ENCODE data around the gene PAQR3. TPM values are rescaled to one million over a fixed set of nuclear protein-coding genes. Genes with fewer than 3 reads are reported as not detected.
"Not testable (repeated sequence)": the region's sequence is repeated elsewhere in the genome, so short reads cannot be mapped to it uniquely, and the experiment has no call there.

Gene PAQR3
- polyA plus RNA-seq, 4 donors, result 6.9 to 13.9 (median 9.6) TPM

GRCh38 chr4:78923464-78924312 is 15.6 kb downstream of the PAQR3 start:
- DNase-seq, result peak; percentile 85 to 91
- Histone ChIP-seq H3K27ac (ENCODE audit: low read depth in 1 of 3, low read length in 2 of 3) (peak overlapping the region in 2 of 3 donors; percentile 3 to 48), H3K36me3 (ENCODE audit: control insufficient read depth in 3 of 3, insufficient read depth in 2 of 3, low read depth in 1 of 3, low read length in 3 of 3) (peaks cover 0 to 6% (median 4%) of the 10 kb centered on the region in 3 donors), H3K4me3 (ENCODE audit: low read depth in 1 of 3, low read length in 3 of 3) (no peak overlapping the region), H3K9me3 (ENCODE audit: control insufficient read depth in 2 of 2, insufficient read depth in 1 of 2, low read depth in 1 of 2, low read length in 1 of 2) (no peaks in the 10 kb centered on the region), H3K4me1 (ENCODE audit: control insufficient read depth in 3 of 3, insufficient read depth in 2 of 3, low read depth in 1 of 3, low read length in 2 of 3) (no peaks in the 10 kb centered on the region), H3K27me3 (ENCODE audit: control insufficient read depth in 3 of 3, insufficient read depth in 3 of 3, low read length in 3 of 3) (no peaks in the 10 kb centered on the region)
- FAIRE-seq, result no peak
- 17 to 53% (median 37%) methylated on average over 4 of the region's 4 CpGs for WGBS, 3 donors

- DNase-seq, result no peak
- no peak overlapping the region for H3K27ac ChIP-seq (ENCODE audit: low read depth in 1 of 3, low read length in 2 of 3)
- peaks cover 0 to 5% (median 0%) of the 10 kb centered on the region in 3 donors for H3K36me3 ChIP-seq (ENCODE audit: control insufficient read depth in 3 of 3, insufficient read depth in 2 of 3, low read depth in 1 of 3, low read length in 3 of 3)
- H3K4me1 ChIP-seq (ENCODE audit: control insufficient read depth in 3 of 3, insufficient read depth in 2 of 3, low read depth in 1 of 3, low read length in 2 of 3), result no peaks in the 10 kb centered on the region
- 91 to 99% (median 95%) methylated on average over 4 of the region's 4 CpGs for WGBS, 3 donors
- H3K9me3 ChIP-seq (ENCODE audit: control insufficient read depth in 2 of 2, insufficient read depth in 1 of 2, low read depth in 1 of 2, low read length in 1 of 2), result no peaks in the 10 kb centered on the region
- H3K4me3 ChIP-seq (ENCODE audit: low read depth in 1 of 3, low read length in 3 of 3), result no peak overlapping the region
- H3K27me3 ChIP-seq (ENCODE audit: control insufficient read depth in 3 of 3, insufficient read depth in 3 of 3, low read length in 3 of 3), result no peaks in the 10 kb centered on the region
- no peak for FAIRE-seq
These were observed 17.0 kb downstream of the PAQR3 start for GRCh38 chr4:78922207-78922606.

- peaks cover 0 to 9% (median 6%) of the 10 kb centered on the region in 3 donors for H3K36me3 ChIP-seq (ENCODE audit: control insufficient read depth in 3 of 3, insufficient read depth in 2 of 3, low read depth in 1 of 3, low read length in 3 of 3)
These were observed 28.6 kb downstream of the PAQR3 start for GRCh38 chr4:78910612-78911011.

GRCh38 chr4:78908974-78909373 is 30.3 kb downstream of the PAQR3 start:
- H3K4me1 ChIP-seq (ENCODE audit: control insufficient read depth in 3 of 3, insufficient read depth in 2 of 3, low read depth in 1 of 3, low read length in 2 of 3); H3K9me3 ChIP-seq (ENCODE audit: control insufficient read depth in 2 of 2, insufficient read depth in 1 of 2, low read depth in 1 of 2, low read length in 1 of 2); H3K27ac ChIP-seq (ENCODE audit: low read depth in 1 of 3, low read length in 2 of 3); H3K27me3 ChIP-seq (ENCODE audit: control insufficient read depth in 3 of 3, insufficient read depth in 3 of 3, low read length in 3 of 3); H3K4me3 ChIP-seq (ENCODE audit: low read depth in 1 of 3, low read length in 3 of 3); FAIRE-seq; H3K36me3 ChIP-seq (ENCODE audit: control insufficient read depth in 3 of 3, insufficient read depth in 2 of 3, low read depth in 1 of 3, low read length in 3 of 3); DNase-seq: not testable (repeated sequence)
- WGBS, 3 donors, result 96 to 97% (median 96%) methylated on average over 6 of the region's 6 CpGs

More at GRCh38 chr4:78910612-78911011, 28.6 kb downstream of the PAQR3 start:
- H3K9me3 ChIP-seq (ENCODE audit: control insufficient read depth in 2 of 2, insufficient read depth in 1 of 2, low read depth in 1 of 2, low read length in 1 of 2), result no peaks in the 10 kb centered on the region
- DNase-seq, result no peak
- WGBS, 3 donors, result 97 to 99% (median 97%) methylated on average over 2 of the region's 2 CpGs
- H3K27ac ChIP-seq (ENCODE audit: low read depth in 1 of 3, low read length in 2 of 3), result no peak overlapping the region
- H3K4me1 ChIP-seq (ENCODE audit: control insufficient read depth in 3 of 3, insufficient read depth in 2 of 3, low read depth in 1 of 3, low read length in 2 of 3), result no peaks in the 10 kb centered on the region
- H3K27me3 ChIP-seq (ENCODE audit: control insufficient read depth in 3 of 3, insufficient read depth in 3 of 3, low read length in 3 of 3), result no peaks in the 10 kb centered on the region
- no peak overlapping the region for H3K4me3 ChIP-seq (ENCODE audit: low read depth in 1 of 3, low read length in 3 of 3)
- FAIRE-seq, result no peak

GRCh38 chr4:78907638-78908037 is 31.6 kb downstream of the PAQR3 start:
- Histone ChIP-seq H3K9me3 (ENCODE audit: control insufficient read depth in 2 of 2, insufficient read depth in 1 of 2, low read depth in 1 of 2, low read length in 1 of 2) (no peaks in the 10 kb centered on the region), H3K27me3 (ENCODE audit: control insufficient read depth in 3 of 3, insufficient read depth in 3 of 3, low read length in 3 of 3) (no peaks in the 10 kb centered on the region), H3K36me3 (ENCODE audit: control insufficient read depth in 3 of 3, insufficient read depth in 2 of 3, low read depth in 1 of 3, low read length in 3 of 3) (peaks cover 0 to 9% (median 4%) of the 10 kb centered on the region in 3 donors), H3K27ac (ENCODE audit: low read depth in 1 of 3, low read length in 2 of 3) (no peak overlapping the region), H3K4me3 (ENCODE audit: low read depth in 1 of 3, low read length in 3 of 3) (no peak overlapping the region), H3K4me1 (ENCODE audit: control insufficient read depth in 3 of 3, insufficient read depth in 2 of 3, low read depth in 1 of 3, low read length in 2 of 3) (no peaks in the 10 kb centered on the region)
- 95 to 97% (median 97%) methylated on average over 6 of the region's 6 CpGs for WGBS, 3 donors
- peak; percentile 5 for FAIRE-seq
- DNase-seq, result no peak

- WGBS, 3 donors, result 45 to 78% (median 47%) methylated on average over 1 of the region's 1 CpG
- no peak for FAIRE-seq
These were observed 35.1 kb downstream of the PAQR3 start for GRCh38 chr4:78904143-78904542.

GRCh38 chr4:78902298-78902697 is 36.9 kb downstream of the PAQR3 start:
- peak; percentile 46 to 78 for DNase-seq
- WGBS, 3 donors, result 18 to 61% (median 54%) methylated on average over 1 of the region's 1 CpG
- Histone ChIP-seq H3K36me3 (ENCODE audit: control insufficient read depth in 3 of 3, insufficient read depth in 2 of 3, low read depth in 1 of 3, low read length in 3 of 3) (peaks cover 0 to 7% (median 0%) of the 10 kb centered on the region in 3 donors), H3K4me3 (ENCODE audit: low read depth in 1 of 3, low read length in 3 of 3) (no peak overlapping the region), H3K9me3 (ENCODE audit: control insufficient read depth in 2 of 2, insufficient read depth in 1 of 2, low read depth in 1 of 2, low read length in 1 of 2) (no peaks in the 10 kb centered on the region), H3K27ac (ENCODE audit: low read depth in 1 of 3, low read length in 2 of 3) (no peak overlapping the region), H3K27me3 (ENCODE audit: control insufficient read depth in 3 of 3, insufficient read depth in 3 of 3, low read length in 3 of 3) (no peaks in the 10 kb centered on the region), H3K4me1 (ENCODE audit: control insufficient read depth in 3 of 3, insufficient read depth in 2 of 3, low read depth in 1 of 3, low read length in 2 of 3) (no peaks in the 10 kb centered on the region)
- no peak for FAIRE-seq

More at GRCh38 chr4:78904143-78904542, 35.1 kb downstream of the PAQR3 start:
- Histone ChIP-seq H3K27me3 (ENCODE audit: control insufficient read depth in 3 of 3, insufficient read depth in 3 of 3, low read length in 3 of 3) (no peaks in the 10 kb centered on the region), H3K36me3 (ENCODE audit: control insufficient read depth in 3 of 3, insufficient read depth in 2 of 3, low read depth in 1 of 3, low read length in 3 of 3) (peaks cover 0 to 2% (median 0%) of the 10 kb centered on the region in 3 donors), H3K9me3 (ENCODE audit: control insufficient read depth in 2 of 2, insufficient read depth in 1 of 2, low read depth in 1 of 2, low read length in 1 of 2) (no peaks in the 10 kb centered on the region), H3K4me3 (ENCODE audit: low read depth in 1 of 3, low read length in 3 of 3) (no peak overlapping the region), H3K27ac (ENCODE audit: low read depth in 1 of 3, low read length in 2 of 3) (no peak overlapping the region), H3K4me1 (ENCODE audit: control insufficient read depth in 3 of 3, insufficient read depth in 2 of 3, low read depth in 1 of 3, low read length in 2 of 3) (no peaks in the 10 kb centered on the region)
- no peak for DNase-seq

- no peak overlapping the region for H3K4me3 ChIP-seq (ENCODE audit: low read depth in 1 of 3, low read length in 3 of 3)
- H3K27ac ChIP-seq (ENCODE audit: low read depth in 1 of 3, low read length in 2 of 3), result no peak overlapping the region
- H3K36me3 ChIP-seq (ENCODE audit: control insufficient read depth in 3 of 3, insufficient read depth in 2 of 3, low read depth in 1 of 3, low read length in 3 of 3), result peaks cover 0 to 7% (median 0%) of the 10 kb centered on the region in 3 donors
- H3K9me3 ChIP-seq (ENCODE audit: control insufficient read depth in 2 of 2, insufficient read depth in 1 of 2, low read depth in 1 of 2, low read length in 1 of 2), result no peaks in the 10 kb centered on the region
- DNase-seq (no peak), FAIRE-seq (peak; percentile 62)
- 44 to 71% (median 64%) methylated on average over 2 of the region's 2 CpGs for WGBS, 3 donors
- no peaks in the 10 kb centered on the region for H3K4me1 ChIP-seq (ENCODE audit: control insufficient read depth in 3 of 3, insufficient read depth in 2 of 3, low read depth in 1 of 3, low read length in 2 of 3)
- no peaks in the 10 kb centered on the region for H3K27me3 ChIP-seq (ENCODE audit: control insufficient read depth in 3 of 3, insufficient read depth in 3 of 3, low read length in 3 of 3)
These were observed 37.4 kb downstream of the PAQR3 start for GRCh38 chr4:78901882-78902281.
